DMS153 (cell line): ENCODE results near the gene KLB.
A peak's percentile ranks its signal among the peaks of the same experiment; 100 is the strongest.
"Not testable (repeated sequence)": the region's sequence is repeated elsewhere in the genome, so short reads cannot be mapped to it uniquely, and the experiment has no call there.

Source experiments
- DNase-seq: peaks from one replicate; lab custom pipeline; 2025; lab: John Stamatoyannopoulos, UW

Gene KLB

DNA sequence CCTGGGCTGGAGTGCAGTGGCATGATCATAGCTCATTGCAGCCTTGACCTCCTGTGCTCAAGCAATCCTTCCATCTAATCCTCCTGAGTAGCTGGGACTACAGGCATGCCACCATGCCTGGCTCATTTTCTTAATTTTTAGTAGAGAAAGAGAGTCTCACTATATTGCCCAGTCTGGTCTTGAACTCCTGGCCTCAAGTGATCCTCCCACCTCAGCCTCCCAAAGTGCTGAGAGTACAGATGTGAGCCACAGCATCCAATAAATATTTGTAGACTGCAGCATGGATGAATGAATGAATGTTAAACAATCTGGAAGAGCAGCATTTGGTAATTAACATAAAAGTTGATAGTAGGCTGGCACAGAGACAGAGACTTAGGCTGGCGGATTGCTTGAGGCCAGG lies 20.0 kb downstream of the KLB start:
- no peak for DNase-seq

GRCh38 chr4:39427520-39428114 lies 20.9 kb downstream of the KLB start:
- peak; percentile 0 for DNase-seq

GRCh38 chr4:39429476-39430334 lies 23.0 kb downstream of the KLB start:
- DNase-seq, result no peak

- no peak for DNase-seq
Observed at GRCh38 chr4:39433878-39434492, 27.3 kb downstream of the KLB start.

DNA sequence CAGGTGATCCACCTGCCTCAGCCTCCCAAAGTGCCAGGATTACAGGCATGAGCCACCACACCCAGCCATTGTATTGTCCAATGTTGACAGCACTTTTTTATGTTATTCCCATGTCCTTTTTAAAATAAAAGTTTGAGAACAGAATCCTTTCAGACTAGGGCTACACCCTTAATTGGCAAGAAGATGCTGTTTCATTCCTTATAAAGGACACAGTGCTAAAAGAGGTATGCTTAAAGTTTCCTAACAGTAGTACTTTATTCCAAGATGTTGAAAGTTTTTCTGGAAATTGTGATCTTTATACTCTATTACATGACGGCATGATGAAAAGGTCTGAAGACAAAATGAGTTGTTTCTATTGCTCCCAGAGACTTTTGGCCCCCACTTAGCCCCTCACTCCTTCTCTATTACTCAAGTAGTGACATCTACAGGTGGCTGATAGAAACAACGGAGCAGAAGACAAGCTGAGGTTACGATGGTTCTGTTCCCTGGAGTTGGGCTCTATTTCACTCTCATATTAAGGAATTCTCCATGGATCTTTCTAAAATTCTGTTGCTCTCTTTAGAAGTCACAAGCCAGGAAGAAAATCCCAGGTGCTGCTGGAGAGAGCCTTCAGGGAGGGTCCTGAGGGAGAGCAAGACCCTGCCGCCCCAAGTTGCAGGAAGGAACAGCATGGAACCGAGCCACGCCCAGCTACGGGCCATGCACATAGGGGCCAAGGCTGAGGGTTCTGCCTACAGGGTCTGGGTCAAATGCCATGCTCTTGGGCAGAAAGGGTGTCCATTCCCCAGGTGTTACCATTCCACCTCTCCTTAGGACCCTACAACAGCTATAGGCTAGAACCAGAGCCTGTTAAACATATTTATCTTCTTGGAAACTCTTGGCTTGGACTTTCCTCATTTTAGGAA lies 29.2 kb downstream of the KLB start:
- no peak for DNase-seq

DNA sequence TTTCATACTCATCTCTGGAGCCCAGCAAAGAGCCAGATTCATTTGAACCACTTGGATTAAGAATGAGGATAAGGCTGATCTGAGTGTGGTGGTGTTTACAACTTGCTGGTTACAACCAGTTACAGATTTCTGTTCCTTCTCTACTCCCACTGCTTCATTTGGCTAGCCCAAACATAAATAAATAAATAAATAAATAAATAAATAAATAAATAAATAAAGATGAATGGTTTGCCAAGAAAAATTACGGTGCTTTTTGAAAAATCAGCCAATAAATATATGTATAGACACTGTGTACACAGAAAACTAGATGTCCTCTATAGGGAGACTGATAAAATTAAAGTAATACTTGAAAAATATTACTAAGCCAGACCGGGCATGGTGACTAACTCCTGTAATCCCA lies 34.9 kb downstream of the KLB start:
- no peak for DNase-seq

GRCh38 chr4:39442998-39443397 lies 36.3 kb downstream of the KLB start:
- DNase-seq, result no peak

DNA sequence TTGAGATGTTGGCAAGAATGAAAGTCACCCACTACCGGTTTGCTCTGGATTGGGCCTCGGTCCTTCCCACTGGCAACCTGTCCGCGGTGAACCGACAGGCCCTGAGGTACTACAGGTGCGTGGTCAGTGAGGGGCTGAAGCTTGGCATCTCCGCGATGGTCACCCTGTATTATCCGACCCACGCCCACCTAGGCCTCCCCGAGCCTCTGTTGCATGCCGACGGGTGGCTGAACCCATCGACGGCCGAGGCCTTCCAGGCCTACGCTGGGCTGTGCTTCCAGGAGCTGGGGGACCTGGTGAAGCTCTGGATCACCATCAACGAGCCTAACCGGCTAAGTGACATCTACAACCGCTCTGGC lies 39.7 kb downstream of the KLB start:
- DNase-seq, result no peak

DNA sequence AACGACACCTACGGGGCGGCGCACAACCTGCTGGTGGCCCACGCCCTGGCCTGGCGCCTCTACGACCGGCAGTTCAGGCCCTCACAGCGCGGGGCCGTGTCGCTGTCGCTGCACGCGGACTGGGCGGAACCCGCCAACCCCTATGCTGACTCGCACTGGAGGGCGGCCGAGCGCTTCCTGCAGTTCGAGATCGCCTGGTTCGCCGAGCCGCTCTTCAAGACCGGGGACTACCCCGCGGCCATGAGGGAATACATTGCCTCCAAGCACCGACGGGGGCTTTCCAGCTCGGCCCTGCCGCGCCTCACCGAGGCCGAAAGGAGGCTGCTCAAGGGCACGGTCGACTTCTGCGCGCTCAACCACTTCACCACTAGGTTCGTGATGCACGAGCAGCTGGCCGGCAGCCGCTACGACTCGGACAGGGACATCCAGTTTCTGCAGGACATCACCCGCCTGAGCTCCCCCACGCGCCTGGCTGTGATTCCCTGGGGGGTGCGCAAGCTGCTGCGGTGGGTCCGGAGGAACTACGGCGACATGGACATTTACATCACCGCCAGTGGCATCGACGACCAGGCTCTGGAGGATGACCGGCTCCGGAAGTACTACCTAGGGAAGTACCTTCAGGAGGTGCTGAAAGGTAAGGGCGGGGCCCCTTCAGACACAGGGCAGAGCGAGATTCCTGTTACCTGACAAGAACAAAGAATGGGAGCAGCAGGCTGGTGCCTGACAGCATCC lies 40.3 kb downstream of the KLB start:
- DNase-seq, result peak; percentile 37

DNA sequence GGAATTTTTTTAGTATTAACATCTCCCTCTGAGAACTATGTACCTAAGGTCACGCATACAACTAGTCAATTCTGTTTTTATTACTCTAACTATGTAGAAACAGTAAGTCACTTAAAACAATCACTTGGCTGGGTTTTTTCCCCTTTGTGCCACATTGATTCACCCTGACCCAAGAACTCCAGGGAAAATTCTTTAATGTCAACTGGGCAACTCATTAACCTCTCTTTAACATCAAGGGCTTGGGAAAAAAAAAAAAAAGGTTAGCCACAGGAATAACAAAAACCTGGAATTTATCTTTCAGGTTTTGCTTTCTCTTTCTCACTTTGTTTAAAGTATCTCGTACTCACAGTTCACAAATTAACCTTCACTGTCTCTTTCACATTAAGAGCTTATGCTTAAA lies 43.9 kb downstream of the KLB start:
- no peak for DNase-seq

DNA sequence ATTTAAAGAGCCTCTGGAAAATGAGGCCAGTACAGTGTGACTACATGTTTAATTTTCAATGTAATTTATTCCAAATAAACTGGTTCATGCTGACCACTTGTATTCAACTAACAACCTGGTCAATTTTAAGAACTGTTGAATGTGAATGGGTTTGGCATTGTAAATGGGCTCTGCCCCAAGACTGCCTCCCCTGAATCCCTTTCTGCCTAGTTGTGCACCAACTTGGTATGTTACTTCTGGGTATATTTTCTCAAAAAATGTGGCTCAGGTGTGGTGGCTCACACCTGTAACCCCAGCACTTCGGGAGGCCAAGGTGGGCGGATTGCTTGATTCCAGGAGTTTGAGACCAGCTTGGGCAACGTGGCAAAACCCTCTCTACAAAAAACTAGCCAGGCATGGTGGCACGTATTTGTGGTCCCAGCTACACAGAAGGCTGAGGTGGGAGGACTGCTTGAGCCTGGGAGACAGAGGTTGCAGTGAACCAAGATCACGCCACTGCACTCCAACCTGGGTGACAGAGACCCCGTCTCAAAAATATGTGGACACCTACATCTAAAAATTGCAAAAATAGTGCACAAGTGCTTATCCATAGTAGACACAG lies 44.8 kb downstream of the KLB start:
- DNase-seq, result no peak

- DNase-seq, result no peak
Observed at GRCh38 chr4:39452153-39452859, 45.6 kb downstream of the KLB start.

- no peak for DNase-seq
Observed at GRCh38 chr4:39452860-39453587, 46.3 kb downstream of the KLB start.

GRCh38 chr4:39453738-39454137 lies 47.0 kb downstream of the KLB start:
- DNase-seq, result no peak

DNA sequence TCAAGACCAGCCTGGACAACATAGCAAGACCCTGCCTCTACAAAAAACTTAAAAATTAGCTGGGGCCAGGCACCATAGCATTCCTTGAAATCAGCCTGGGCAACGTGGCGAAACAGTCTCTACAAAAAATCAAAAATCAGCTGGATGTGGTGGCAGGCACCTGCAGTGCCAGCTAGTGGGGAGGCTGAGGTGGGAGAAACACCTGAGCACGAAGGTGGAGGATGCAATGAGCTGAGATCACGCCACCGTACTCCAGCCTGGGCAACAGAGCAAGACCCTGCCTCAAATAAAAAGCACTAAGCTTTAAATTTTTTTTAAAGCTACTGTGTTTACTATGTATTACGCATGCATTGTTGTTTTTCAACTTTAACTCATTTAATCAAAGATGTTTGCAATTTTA lies 48.8 kb downstream of the KLB start:
- no peak for DNase-seq

DNA sequence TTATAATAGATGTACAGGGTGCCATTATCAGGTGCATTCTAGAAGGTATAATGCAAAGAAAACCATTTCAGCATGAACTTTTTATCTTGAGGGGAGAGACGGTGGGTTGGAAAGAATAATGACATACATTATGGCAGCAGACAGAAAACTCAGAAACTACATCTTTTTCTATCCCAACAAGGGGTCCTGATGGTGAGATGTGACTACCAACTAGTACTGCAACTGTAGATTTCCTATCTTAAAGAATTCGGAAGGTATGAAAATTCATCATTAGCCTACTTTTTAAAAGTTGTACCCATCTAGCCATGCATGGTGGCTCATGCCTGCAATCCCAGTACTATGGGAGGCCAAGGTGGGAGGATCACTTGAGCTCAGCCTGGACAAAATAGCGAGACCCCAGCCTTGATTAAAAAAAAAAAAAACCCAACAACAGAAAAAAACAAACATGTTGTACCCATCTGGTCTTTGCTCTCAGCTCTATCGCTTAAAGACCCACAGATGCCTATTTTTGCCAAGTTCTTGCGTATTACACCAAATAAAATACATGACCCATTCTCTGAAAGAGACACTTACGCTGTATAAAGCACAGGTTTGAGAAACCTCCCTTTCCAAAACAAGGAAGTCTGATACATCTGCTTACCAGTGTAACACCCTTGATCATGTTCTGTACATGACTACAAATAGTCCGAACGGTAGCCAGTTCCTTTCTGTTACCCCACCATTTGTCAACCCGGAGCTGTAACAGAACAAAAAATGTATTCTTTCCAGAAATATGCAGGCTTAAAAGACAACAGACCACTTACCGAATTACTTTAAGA lies 50.4 kb downstream of the KLB start:
- no peak for DNase-seq

DNA sequence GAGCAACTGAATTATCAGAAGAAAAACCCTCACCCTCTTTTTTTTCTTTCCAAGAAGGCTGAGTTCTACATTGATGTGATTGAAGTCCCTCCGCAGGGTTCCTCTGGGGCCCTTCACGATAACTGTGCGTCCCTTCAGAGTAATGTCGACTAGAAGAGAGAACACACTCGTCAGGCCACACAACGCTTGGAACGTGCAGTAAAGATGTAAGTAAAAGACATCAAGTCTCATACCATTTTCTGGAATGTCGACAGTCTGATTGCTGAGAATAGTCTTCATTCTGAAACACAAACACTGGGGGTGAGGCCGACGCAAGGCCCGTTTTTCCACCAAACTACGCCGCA lies 51.4 kb downstream of the KLB start:
- DNase-seq, result not testable (repeated sequence)

DNA sequence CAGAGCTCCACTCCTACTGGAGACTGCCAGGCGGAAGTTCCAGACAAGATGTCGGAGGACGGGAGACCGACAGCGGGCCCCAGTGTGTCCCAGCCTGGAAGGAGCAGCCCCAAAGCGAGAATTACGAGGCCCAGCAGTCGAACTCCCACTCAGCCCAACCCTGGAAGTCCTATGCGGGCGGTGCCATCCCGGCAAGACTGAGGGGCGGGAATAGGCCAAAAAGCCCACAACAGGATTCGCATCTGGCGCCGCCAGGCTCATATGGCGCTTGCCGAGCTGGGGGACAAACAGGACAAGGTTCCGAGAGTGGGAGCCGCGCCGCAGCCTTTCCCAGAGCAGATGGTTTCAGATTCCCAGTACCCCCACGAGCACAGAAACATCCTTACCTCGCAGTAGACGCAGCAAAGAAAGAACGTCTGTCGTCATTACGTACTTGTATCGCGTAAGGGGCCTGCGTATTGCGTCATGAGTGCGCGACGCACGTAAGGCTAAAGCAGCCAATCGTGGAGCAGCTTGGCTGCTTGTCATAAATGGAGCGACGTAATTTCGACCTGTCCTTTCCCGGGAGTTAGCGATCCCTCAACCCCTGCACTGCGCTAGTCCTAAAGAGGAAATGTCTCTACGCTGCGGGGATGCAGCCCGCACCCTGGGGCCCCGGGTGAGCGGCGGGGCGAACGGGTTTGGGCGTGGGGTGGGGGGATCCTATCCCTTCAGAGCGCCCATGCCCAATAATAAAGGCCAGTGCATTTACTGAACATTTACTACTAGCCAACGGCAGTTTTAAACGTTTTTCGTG lies 52.0 kb downstream of the KLB start, which contains the start of the genes LIAS and RPL9:
TSS of gene LIAS (plus strand) at position 552 of the 796 bp plus-strand sequence. CDS start at position 614, 62 bp downstream.
TSS of gene RPL9 (minus strand) at position 418 of the 796 bp plus-strand sequence. CDS start 483 bp downstream, outside the sequence.
- peak; percentile 87 for DNase-seq
